GM23338 (cell line): Measurements from ENCODE around the gene SLC10A2. TPM values are rescaled to one million over a fixed set of nuclear protein-coding genes. Genes with fewer than 3 reads are reported as not detected.
A peak's percentile ranks its signal among the peaks of the same experiment; 100 is the strongest.

Experiments used
- ATAC-seq: fragments of 200-7000 bp; cut with Tn5 transposase; 3 replicates; pipeline ENCODE4 v1.9.1; 2020
- DNase-seq: peaks from one replicate; pipeline ENCODE4 v3.0.0-alpha.2; 2015; ENCODE audit warnings: low spot score
- H2AFZ ChIP-seq: fragments of 200-600 bp; sonication (generic); 2 replicates; pipeline ENCODE4 v1.8.0; 2016; ENCODE audit warnings: antibody characterized with exemption, mild to moderate bottlenecking, moderate library complexity
- H3F3A ChIP-seq: fragments of 200-600 bp; sonication (generic); replicated peaks from 2 replicates; pipeline ENCODE4 v1.8.0; 2017; ENCODE audit warnings: antibody characterized with exemption, mixed run types, low read depth
- H3K27ac ChIP-seq: fragments of 200-600 bp; sonication (generic); 2 replicates; pipeline ENCODE4 v1.6.1; 2016; ENCODE audit warnings: low read depth
- H3K27me3 ChIP-seq: fragments of 200-600 bp; sonication (generic); 2 replicates; pipeline ENCODE4 v1.8.0; 2016; ENCODE audit warnings: mild to moderate bottlenecking, mixed run types, moderate library complexity; ENCODE audit not compliant: insufficient read depth
- H3K36me3 ChIP-seq: fragments of 200-600 bp; sonication (generic); 2 replicates; pipeline ENCODE4 v1.8.0; 2016; ENCODE audit warnings: mild to moderate bottlenecking; ENCODE audit not compliant: insufficient read depth
- H3K4me1 ChIP-seq: fragments of 200-600 bp; sonication (generic); 2 replicates; pipeline ENCODE4 v1.8.0; 2016; ENCODE audit warnings: mild to moderate bottlenecking, moderate library complexity; ENCODE audit not compliant: insufficient read depth
- H3K4me2 ChIP-seq: fragments of 200-600 bp; sonication (generic); 2 replicates; pipeline ENCODE4 v1.7.1; 2017; ENCODE audit warnings: mixed run types
- H3K4me3 ChIP-seq: fragments of 200-600 bp; sonication (generic); 2 replicates; pipeline ENCODE4 v1.6.1; 2016; ENCODE audit warnings: mixed run types
- H3K79me2 ChIP-seq: fragments of 200-600 bp; sonication (generic); replicated peaks from 2 replicates; pipeline ENCODE4 v1.8.0; 2017; ENCODE audit warnings: mild to moderate bottlenecking; ENCODE audit not compliant: insufficient read depth
- H3K9me2 ChIP-seq: fragments of 200-600 bp; sonication (generic); 2 replicates; pipeline ENCODE4 v1.8.0; 2017; ENCODE audit not compliant: insufficient read depth
- H4K20me1 ChIP-seq: fragments of 200-600 bp; sonication (generic); replicated peaks from 2 replicates; pipeline ENCODE4 v1.8.0; 2017; ENCODE audit warnings: mild to moderate bottlenecking; ENCODE audit not compliant: insufficient read depth
- H3K27ac Mint-ChIP-seq: 2 replicates; pipeline ENCODE4 v1.8.0; 2020; ENCODE audit warnings: inconsistent platforms, mild to moderate bottlenecking, moderate library complexity, mixed read lengths
- H3K27me3 Mint-ChIP-seq: 3 replicates; pipeline ENCODE4 v1.8.0; 2022; ENCODE audit warnings: low read depth, mild to moderate bottlenecking, moderate library complexity, mixed read lengths, inconsistent platforms; ENCODE audit not compliant: insufficient read depth, poor library complexity
- H3K36me3 Mint-ChIP-seq: 3 replicates; pipeline ENCODE4 v1.8.0; 2021; ENCODE audit warnings: low read depth, mild to moderate bottlenecking, inconsistent platforms, moderate library complexity, mixed read lengths
- H3K4me1 Mint-ChIP-seq: 3 replicates; pipeline ENCODE4 v1.8.0; 2020; ENCODE audit warnings: mild to moderate bottlenecking, inconsistent platforms, mixed read lengths
- H3K4me3 Mint-ChIP-seq: 3 replicates; pipeline ENCODE4 v1.8.0; 2021; ENCODE audit warnings: moderate library complexity, mild to moderate bottlenecking, inconsistent platforms, mixed read lengths
- H3K9me3 Mint-ChIP-seq: 3 replicates; pipeline ENCODE4 v1.8.0; 2020; ENCODE audit warnings: moderate library complexity, mild to moderate bottlenecking, inconsistent platforms, mixed read lengths
- CREB1 ChIP-seq: fragments of 250-450 bp; sonication (Bioruptor Pico); IDR thresholded peaks from 2 replicates; pipeline ENCODE4 v1.5.0; 2020; ENCODE audit warnings: low read depth, mild to moderate bottlenecking, moderate library complexity
- ETS1 ChIP-seq: IDR thresholded peaks from 2 replicates; pipeline ENCODE4 v1.6.1; 2016; ENCODE audit warnings: antibody characterized with exemption
- EZH2 ChIP-seq: fragments of 200-600 bp; sonication (generic); IDR thresholded peaks from one replicate; pipeline ENCODE4 v1.8.0; 2017; ENCODE audit warnings: antibody characterized with exemption, mild to moderate bottlenecking, low read depth; ENCODE audit not compliant: unreplicated experiment
- EZH2phosphoT487 ChIP-seq: fragments of 200-600 bp; sonication (generic); IDR thresholded peaks from one replicate; pipeline ENCODE4 v1.8.1; 2018; ENCODE audit warnings: antibody characterized with exemption; ENCODE audit not compliant: unreplicated experiment
- JUNB ChIP-seq: IDR thresholded peaks from one replicate; pipeline ENCODE4 v1.6.1; 2016; ENCODE audit warnings: antibody characterized with exemption; ENCODE audit not compliant: unreplicated experiment
- NANOG ChIP-seq: IDR thresholded peaks from 2 replicates; pipeline ENCODE4 v1.6.1; 2016; ENCODE audit warnings: antibody characterized with exemption, borderline replicate concordance
- POLR2AphosphoS5 ChIP-seq: IDR thresholded peaks from 2 replicates; pipeline ENCODE4 v1.6.1; 2016; ENCODE audit warnings: antibody characterized with exemption, low read depth
- STAT1 ChIP-seq: IDR thresholded peaks from one replicate; pipeline ENCODE4 v1.6.1; 2016; ENCODE audit warnings: antibody characterized with exemption; ENCODE audit not compliant: unreplicated experiment
- ZNF114 ChIP-seq: fragments of 250-450 bp; sonication (Bioruptor Pico); IDR thresholded peaks from 2 replicates; pipeline ENCODE4 v1.5.0; 2020; ENCODE audit warnings: mild to moderate bottlenecking, moderate library complexity
- ZNF331 ChIP-seq: fragments of 250-450 bp; sonication (Bioruptor Pico); IDR thresholded peaks from 2 replicates; pipeline ENCODE4 v1.5.0; 2020; ENCODE audit warnings: low read depth, mild to moderate bottlenecking, moderate library complexity
- polyA plus RNA-seq: library from polyadenylated mRNA; unstranded; fragments of >200 nt; fragmentation: Nextera tagmentation; extraction: Ambion mirVana; gene quantifications from 2 replicates; pipeline ENCODE4 v1.2.1, GENCODE V29; 2016
- total RNA-seq: library from RNA; depleted of rRNA; stranded (reverse); fragments of >200 nt; shearing (Covaris generic); gene quantifications from 2 replicates; pipeline ENCODE4 v1.2.3, GENCODE V29; 2014
- TF ChIP-seq, protein P1 (sequence below): IDR thresholded peaks from one replicate; pipeline ENCODE4 v1.6.1; 2018; ENCODE audit warnings: antibody characterized with exemption; ENCODE audit not compliant: unreplicated experiment
- TF ChIP-seq, protein P2 (sequence below): fragments of 250-450 bp; sonication (Bioruptor Pico); IDR thresholded peaks from 2 replicates; pipeline ENCODE4 v1.5.0; 2020; ENCODE audit warnings: mild to moderate bottlenecking, moderate library complexity
- TF ChIP-seq, protein P3 (sequence below), 2 experiments: fragments of 200-600 bp in 1 of 2; sonication (generic) in 1 of 2; conservative IDR thresholded peaks; 2 replicates each; pipeline versions ENCODE4 v1.5.1 to v1.6.1; 2016 to 2017; ENCODE audit warnings: antibody characterized with exemption in 2 of 2, low read depth in 2 of 2, mild to moderate bottlenecking in 2 of 2, moderate library complexity in 1 of 2

Gene SLC10A2
- total and polyA plus RNA-seq, 2 experiments from 2014 or later = not detected

GRCh38 chr13:103039183-103039582, 27.0 kb downstream of the SLC10A2 start:
- Histone ChIP-seq H3K27me3 (no peaks in the 10 kb centered on the region), H4K20me1 (no peaks in the 10 kb centered on the region), H3K27ac (no peak overlapping the region), H3K9me2 (peaks cover 3% of the 10 kb centered on the region; the same call in 1 of the 2 replicates), H3K4me2 (no peak overlapping the region), H3F3A (no peaks in the 10 kb centered on the region), H3K4me1 (no peaks in the 10 kb centered on the region), H2AFZ (no peak overlapping the region), H3K36me3 (no peaks in the 10 kb centered on the region), H3K4me3 (no peak overlapping the region), H3K79me2 (no peaks in the 10 kb centered on the region)
- Mint-ChIP-seq H3K4me3 (no peak overlapping the region), H3K9me3 (no peaks in the 10 kb centered on the region), H3K27ac (no peak overlapping the region), H3K27me3 (no peaks in the 10 kb centered on the region), H3K36me3 (no peaks in the 10 kb centered on the region), H3K4me1 (0 out of 3 replicates have a peak, but pooled peaks cover 5% of the 10 kb centered on the region)
- DNase-seq (peak; percentile 2), ATAC-seq (peak; percentile 64)
- TF ChIP-seq CREB1 (no peak), ETS1 (no peak), POLR2AphosphoS5 (no peak), STAT1 (no peak), ZNF114 (CRISPR knock-in tag) (no peak), ZNF331 (CRISPR knock-in tag) (no peak), NANOG (no peak), JUNB (no peak), EZH2phosphoT487 (no peak), EZH2 (no peak)
- TF ChIP-seq, protein P1, sequence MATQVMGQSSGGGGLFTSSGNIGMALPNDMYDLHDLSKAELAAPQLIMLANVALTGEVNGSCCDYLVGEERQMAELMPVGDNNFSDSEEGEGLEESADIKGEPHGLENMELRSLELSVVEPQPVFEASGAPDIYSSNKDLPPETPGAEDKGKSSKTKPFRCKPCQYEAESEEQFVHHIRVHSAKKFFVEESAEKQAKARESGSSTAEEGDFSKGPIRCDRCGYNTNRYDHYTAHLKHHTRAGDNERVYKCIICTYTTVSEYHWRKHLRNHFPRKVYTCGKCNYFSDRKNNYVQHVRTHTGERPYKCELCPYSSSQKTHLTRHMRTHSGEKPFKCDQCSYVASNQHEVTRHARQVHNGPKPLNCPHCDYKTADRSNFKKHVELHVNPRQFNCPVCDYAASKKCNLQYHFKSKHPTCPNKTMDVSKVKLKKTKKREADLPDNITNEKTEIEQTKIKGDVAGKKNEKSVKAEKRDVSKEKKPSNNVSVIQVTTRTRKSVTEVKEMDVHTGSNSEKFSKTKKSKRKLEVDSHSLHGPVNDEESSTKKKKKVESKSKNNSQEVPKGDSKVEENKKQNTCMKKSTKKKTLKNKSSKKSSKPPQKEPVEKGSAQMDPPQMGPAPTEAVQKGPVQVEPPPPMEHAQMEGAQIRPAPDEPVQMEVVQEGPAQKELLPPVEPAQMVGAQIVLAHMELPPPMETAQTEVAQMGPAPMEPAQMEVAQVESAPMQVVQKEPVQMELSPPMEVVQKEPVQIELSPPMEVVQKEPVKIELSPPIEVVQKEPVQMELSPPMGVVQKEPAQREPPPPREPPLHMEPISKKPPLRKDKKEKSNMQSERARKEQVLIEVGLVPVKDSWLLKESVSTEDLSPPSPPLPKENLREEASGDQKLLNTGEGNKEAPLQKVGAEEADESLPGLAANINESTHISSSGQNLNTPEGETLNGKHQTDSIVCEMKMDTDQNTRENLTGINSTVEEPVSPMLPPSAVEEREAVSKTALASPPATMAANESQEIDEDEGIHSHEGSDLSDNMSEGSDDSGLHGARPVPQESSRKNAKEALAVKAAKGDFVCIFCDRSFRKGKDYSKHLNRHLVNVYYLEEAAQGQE = no peak
- TF ChIP-seq, protein P2, sequence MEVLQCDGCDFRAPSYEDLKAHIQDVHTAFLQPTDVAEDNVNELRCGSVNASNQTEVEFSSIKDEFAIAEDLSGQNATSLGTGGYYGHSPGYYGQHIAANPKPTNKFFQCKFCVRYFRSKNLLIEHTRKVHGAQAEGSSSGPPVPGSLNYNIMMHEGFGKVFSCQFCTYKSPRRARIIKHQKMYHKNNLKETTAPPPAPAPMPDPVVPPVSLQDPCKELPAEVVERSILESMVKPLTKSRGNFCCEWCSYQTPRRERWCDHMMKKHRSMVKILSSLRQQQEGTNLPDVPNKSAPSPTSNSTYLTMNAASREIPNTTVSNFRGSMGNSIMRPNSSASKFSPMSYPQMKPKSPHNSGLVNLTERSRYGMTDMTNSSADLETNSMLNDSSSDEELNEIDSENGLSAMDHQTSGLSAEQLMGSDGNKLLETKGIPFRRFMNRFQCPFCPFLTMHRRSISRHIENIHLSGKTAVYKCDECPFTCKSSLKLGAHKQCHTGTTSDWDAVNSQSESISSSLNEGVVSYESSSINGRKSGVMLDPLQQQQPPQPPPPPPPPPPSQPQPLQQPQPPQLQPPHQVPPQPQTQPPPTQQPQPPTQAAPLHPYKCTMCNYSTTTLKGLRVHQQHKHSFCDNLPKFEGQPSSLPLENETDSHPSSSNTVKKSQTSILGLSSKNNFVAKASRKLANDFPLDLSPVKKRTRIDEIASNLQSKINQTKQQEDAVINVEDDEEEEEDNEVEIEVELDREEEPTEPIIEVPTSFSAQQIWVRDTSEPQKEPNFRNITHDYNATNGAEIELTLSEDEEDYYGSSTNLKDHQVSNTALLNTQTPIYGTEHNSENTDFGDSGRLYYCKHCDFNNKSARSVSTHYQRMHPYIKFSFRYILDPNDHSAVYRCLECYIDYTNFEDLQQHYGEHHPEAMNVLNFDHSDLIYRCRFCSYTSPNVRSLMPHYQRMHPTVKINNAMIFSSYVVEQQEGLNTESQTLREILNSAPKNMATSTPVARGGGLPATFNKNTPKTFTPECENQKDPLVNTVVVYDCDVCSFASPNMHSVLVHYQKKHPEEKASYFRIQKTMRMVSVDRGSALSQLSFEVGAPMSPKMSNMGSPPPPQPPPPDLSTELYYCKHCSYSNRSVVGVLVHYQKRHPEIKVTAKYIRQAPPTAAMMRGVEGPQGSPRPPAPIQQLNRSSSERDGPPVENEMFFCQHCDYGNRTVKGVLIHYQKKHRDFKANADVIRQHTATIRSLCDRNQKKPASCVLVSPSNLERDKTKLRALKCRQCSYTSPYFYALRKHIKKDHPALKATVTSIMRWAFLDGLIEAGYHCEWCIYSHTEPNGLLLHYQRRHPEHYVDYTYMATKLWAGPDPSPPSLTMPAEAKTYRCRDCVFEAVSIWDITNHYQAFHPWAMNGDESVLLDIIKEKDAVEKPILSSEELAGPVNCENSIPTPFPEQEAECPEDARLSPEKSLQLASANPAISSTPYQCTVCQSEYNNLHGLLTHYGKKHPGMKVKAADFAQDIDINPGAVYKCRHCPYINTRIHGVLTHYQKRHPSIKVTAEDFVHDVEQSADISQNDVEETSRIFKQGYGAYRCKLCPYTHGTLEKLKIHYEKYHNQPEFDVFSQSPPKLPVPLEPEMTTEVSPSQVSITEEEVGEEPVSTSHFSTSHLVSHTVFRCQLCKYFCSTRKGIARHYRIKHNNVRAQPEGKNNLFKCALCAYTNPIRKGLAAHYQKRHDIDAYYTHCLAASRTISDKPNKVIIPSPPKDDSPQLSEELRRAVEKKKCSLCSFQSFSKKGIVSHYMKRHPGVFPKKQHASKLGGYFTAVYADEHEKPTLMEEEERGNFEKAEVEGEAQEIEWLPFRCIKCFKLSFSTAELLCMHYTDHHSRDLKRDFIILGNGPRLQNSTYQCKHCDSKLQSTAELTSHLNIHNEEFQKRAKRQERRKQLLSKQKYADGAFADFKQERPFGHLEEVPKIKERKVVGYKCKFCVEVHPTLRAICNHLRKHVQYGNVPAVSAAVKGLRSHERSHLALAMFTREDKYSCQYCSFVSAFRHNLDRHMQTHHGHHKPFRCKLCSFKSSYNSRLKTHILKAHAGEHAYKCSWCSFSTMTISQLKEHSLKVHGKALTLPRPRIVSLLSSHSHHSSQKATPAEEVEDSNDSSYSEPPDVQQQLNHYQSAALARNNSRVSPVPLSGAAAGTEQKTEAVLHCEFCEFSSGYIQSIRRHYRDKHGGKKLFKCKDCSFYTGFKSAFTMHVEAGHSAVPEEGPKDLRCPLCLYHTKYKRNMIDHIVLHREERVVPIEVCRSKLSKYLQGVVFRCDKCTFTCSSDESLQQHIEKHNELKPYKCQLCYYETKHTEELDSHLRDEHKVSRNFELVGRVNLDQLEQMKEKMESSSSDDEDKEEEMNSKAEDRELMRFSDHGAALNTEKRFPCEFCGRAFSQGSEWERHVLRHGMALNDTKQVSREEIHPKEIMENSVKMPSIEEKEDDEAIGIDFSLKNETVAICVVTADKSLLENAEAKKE (CRISPR knock-in tag) = no peak
- TF ChIP-seq, protein P3, sequence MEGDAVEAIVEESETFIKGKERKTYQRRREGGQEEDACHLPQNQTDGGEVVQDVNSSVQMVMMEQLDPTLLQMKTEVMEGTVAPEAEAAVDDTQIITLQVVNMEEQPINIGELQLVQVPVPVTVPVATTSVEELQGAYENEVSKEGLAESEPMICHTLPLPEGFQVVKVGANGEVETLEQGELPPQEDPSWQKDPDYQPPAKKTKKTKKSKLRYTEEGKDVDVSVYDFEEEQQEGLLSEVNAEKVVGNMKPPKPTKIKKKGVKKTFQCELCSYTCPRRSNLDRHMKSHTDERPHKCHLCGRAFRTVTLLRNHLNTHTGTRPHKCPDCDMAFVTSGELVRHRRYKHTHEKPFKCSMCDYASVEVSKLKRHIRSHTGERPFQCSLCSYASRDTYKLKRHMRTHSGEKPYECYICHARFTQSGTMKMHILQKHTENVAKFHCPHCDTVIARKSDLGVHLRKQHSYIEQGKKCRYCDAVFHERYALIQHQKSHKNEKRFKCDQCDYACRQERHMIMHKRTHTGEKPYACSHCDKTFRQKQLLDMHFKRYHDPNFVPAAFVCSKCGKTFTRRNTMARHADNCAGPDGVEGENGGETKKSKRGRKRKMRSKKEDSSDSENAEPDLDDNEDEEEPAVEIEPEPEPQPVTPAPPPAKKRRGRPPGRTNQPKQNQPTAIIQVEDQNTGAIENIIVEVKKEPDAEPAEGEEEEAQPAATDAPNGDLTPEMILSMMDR (conservative IDR thresholded peaks at IDR 0.05; ENCODE audit: low read depth in 2 of 2) = no peak
